Natural killer cell (primary cell): ENCODE data around the gene APBA1. TPM values are rescaled to one million over a fixed set of nuclear protein-coding genes. Genes with fewer than 3 reads are reported as not detected.

Experiments
- ATAC-seq, 3 donors: fragments of 150-1000 bp in 2 of 3; fragments of 200-7000 bp in 1 of 3; cut with Tn5 transposase; 1 replicate in 1 of 3; 2 replicates in 2 of 3; pipeline ENCODE4 v1.10.0; 2021; ENCODE audit warnings: mild to moderate bottlenecking in 2 of 3, moderate library complexity in 2 of 3
- DNase-seq, 2 donors: peaks; one replicate each; pipeline versions ENCODE4 v3.0.0 to v3.0.0-alpha.2; 2013 to 2021; ENCODE audit warnings: mixed read lengths in 1 of 2
- H3K27ac ChIP-seq: one replicate; pipeline ENCODE4 v1.5.1; 2013; ENCODE audit warnings: mild to moderate bottlenecking, low read length
- H3K27me3 ChIP-seq: one replicate; pipeline ENCODE4 v1.6.1; 2013; ENCODE audit warnings: low read length; ENCODE audit not compliant: control insufficient read depth, insufficient read depth
- H3K36me3 ChIP-seq: one replicate; pipeline ENCODE4 v1.6.1; 2013; ENCODE audit warnings: low read length; ENCODE audit not compliant: control insufficient read depth, insufficient read depth
- H3K4me1 ChIP-seq: one replicate; pipeline ENCODE4 v1.6.1; 2013; ENCODE audit warnings: low read length; ENCODE audit not compliant: control insufficient read depth, insufficient read depth
- H3K4me3 ChIP-seq: one replicate; pipeline ENCODE4 v1.5.1; 2013; ENCODE audit warnings: low read length
- H3K9me3 ChIP-seq: one replicate; pipeline ENCODE4 v1.6.1; 2013; ENCODE audit warnings: low read length; ENCODE audit not compliant: control insufficient read depth, insufficient read depth
- H3K27ac Mint-ChIP-seq, 2 donors: one replicate each; pipeline ENCODE4 v1.8.0; 2022; ENCODE audit warnings: mild to moderate bottlenecking in 2 of 2, mixed read lengths in 2 of 2, moderate library complexity in 1 of 2
- H3K27me3 Mint-ChIP-seq, 2 donors: one replicate each; pipeline ENCODE4 v1.8.0; 2022; ENCODE audit warnings: low read depth in 2 of 2, mixed read lengths in 2 of 2
- H3K36me3 Mint-ChIP-seq: one replicate; pipeline ENCODE4 v1.8.0; 2022; ENCODE audit warnings: mixed read lengths
- H3K4me1 Mint-ChIP-seq, 2 donors: one replicate each; pipeline ENCODE4 v1.8.0; 2022; ENCODE audit warnings: mixed read lengths in 2 of 2
- H3K4me3 Mint-ChIP-seq: one replicate; pipeline ENCODE4 v1.8.0; 2022; ENCODE audit warnings: mild to moderate bottlenecking, moderate library complexity, mixed read lengths
- H3K9me3 Mint-ChIP-seq, 2 donors: one replicate each; pipeline ENCODE4 v1.8.0; 2022; ENCODE audit warnings: mixed read lengths in 2 of 2
- WGBS: methylation state at CpG from one replicate; pipeline ENCODE4 v1.1.7; 2013; ENCODE audit warnings: missing lambda C conversion rate; ENCODE audit not compliant: insufficient coverage; 5-methylcytosine and 5-hydroxymethylcytosine counted together
- intact Hi-C: fragments of 100-400 bp; cut with micrococcal nuclease; formaldehyde crosslinking; loops from one replicate; pipeline ENCODE4 v1.14.2; 2022
- total RNA-seq, 4 donors: library from RNA; stranded (reverse); fragments of 120-200 nt in 1 of 4; gene quantifications; one replicate each; pipeline versions ENCODE4 v1.2.3 to v1.2.4, GENCODE V29; 2013 to 2022
- TF ChIP-seq, protein P1 (sequence below): fragments of 200-600 bp; IDR thresholded peaks from one replicate; pipeline ENCODE4 v1.8.0; 2022; ENCODE audit warnings: antibody characterized with exemption

The APBA1 gene
- total RNA-seq, 3 donors from 2014 or later (not counting 1 experiment from before 2014, with no cell fraction given): 0.11 to 0.31 (median 0.13) TPM

DNA sequence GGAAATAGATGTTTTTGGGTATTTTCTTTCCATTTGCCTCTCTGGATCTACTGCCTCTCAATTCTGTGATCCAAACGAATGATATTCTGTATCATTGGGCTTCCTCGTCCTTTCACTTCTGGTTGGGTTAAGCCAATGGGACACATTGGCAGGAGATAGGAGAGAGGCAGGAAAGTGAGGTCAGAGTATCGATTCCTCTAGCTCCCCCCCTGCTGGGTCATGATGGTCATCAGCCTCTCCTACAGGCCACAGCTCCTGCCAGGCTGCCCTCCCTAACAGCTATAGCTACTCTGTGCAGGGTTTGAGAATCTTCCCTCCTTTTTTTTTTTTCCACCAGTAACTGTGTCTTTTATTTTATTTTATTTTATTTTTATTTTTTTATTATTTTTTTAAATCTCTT, 39.4 kb downstream of the APBA1 start:
- Mint-ChIP-seq H3K36me3 (no peaks in the 10 kb centered on the region), H3K27ac (no peak overlapping the region), H3K9me3 (peaks cover 3% of the 10 kb centered on the region in 2 donors), H3K4me1 (no peaks in the 10 kb centered on the region), H3K4me3 (no peak overlapping the region), H3K27me3 (peaks cover 12 to 22% of the 10 kb centered on the region in 2 donors)
- H3K4me3 ChIP-seq: no peak overlapping the region
- intact Hi-C loops: no loop called here
- H3K27ac ChIP-seq: no peak overlapping the region
- no peaks in the 10 kb centered on the region for H3K9me3 ChIP-seq
- TF ChIP-seq, protein P1, sequence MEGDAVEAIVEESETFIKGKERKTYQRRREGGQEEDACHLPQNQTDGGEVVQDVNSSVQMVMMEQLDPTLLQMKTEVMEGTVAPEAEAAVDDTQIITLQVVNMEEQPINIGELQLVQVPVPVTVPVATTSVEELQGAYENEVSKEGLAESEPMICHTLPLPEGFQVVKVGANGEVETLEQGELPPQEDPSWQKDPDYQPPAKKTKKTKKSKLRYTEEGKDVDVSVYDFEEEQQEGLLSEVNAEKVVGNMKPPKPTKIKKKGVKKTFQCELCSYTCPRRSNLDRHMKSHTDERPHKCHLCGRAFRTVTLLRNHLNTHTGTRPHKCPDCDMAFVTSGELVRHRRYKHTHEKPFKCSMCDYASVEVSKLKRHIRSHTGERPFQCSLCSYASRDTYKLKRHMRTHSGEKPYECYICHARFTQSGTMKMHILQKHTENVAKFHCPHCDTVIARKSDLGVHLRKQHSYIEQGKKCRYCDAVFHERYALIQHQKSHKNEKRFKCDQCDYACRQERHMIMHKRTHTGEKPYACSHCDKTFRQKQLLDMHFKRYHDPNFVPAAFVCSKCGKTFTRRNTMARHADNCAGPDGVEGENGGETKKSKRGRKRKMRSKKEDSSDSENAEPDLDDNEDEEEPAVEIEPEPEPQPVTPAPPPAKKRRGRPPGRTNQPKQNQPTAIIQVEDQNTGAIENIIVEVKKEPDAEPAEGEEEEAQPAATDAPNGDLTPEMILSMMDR: no peak
- H3K4me1 ChIP-seq: no peaks in the 10 kb centered on the region
- ATAC-seq (no peak), DNase-seq (no peak)
- no peaks in the 10 kb centered on the region for H3K27me3 ChIP-seq
- H3K36me3 ChIP-seq: no peaks in the 10 kb centered on the region
- WGBS: 45% methylated on average over 2 of the region's 3 CpGs

DNA sequence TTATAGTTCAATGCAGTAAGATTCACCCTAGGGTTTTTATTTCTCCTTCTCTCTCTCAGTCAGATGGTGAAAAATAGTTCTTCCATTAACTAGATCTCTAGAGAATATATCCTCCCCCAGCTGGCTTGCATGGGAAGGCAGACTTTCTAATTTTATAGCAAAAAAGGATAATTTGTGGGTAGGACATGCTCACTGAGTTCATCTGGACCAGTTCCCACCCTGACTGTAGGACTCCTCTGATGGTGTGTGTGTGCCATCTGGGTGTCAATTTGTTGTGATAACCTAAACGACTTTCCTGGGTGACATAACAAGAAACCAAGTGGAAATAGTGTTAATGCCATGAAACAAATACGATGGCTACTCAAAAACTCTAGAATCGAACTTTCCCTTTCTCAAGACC, 44.9 kb downstream of the APBA1 start:
- Histone ChIP-seq H3K36me3 (no peaks in the 10 kb centered on the region), H3K27ac (no peak overlapping the region), H3K27me3 (no peaks in the 10 kb centered on the region), H3K4me1 (no peaks in the 10 kb centered on the region), H3K9me3 (no peaks in the 10 kb centered on the region), H3K4me3 (no peak overlapping the region)
- 77% methylated on average over 3 of the region's 3 CpGs for WGBS
- no peak overlapping the region for H3K4me3 Mint-ChIP-seq
- no peaks in the 10 kb centered on the region for H3K36me3 Mint-ChIP-seq
- ATAC-seq (no peak), DNase-seq (no peak)
- H3K27me3 Mint-ChIP-seq: peaks cover 0 to 4% of the 10 kb centered on the region in 2 donors
- H3K4me1 Mint-ChIP-seq: no peaks in the 10 kb centered on the region
- H3K9me3 Mint-ChIP-seq: peaks cover 0 to 3% of the 10 kb centered on the region in 2 donors
- TF ChIP-seq, protein P1: no peak
- H3K27ac Mint-ChIP-seq: no peak overlapping the region
- intact Hi-C loops: no loop called here

DNA sequence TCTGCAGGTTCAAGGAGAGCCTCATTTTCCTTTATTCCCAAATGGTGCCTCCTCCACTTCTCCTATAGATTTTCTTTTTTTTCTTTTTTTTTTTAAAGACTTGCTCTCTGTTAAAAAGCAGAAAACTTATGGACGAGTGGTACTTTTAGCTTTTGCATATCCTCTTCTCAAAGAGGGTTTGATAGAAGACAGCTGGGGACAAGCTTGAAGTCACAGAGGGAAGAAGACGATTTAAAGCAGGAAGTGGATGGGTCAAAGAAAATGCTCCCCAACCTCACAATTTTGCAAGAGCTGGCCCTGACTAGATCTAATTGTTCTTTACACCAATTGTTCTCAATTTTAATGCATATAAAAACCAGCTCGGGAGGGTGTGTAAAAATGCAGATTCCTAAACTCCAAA, 48.9 kb downstream of the APBA1 start:
- Mint-ChIP-seq H3K36me3 (no peaks in the 10 kb centered on the region), H3K27me3 (no peaks in the 10 kb centered on the region), H3K4me3 (no peak overlapping the region), H3K27ac (no peak overlapping the region), H3K9me3 (no peaks in the 10 kb centered on the region), H3K4me1 (no peaks in the 10 kb centered on the region)
- no peaks in the 10 kb centered on the region for H3K9me3 ChIP-seq
- intact Hi-C loops: no loop called here
- DNase-seq (no peak), ATAC-seq (no peak)
- TF ChIP-seq, protein P1: no peak
- no peaks in the 10 kb centered on the region for H3K27me3 ChIP-seq
- no peaks in the 10 kb centered on the region for H3K36me3 ChIP-seq
- H3K4me3 ChIP-seq: no peak overlapping the region
- H3K4me1 ChIP-seq: no peaks in the 10 kb centered on the region
- 35% methylated on average over 2 of the region's 3 CpGs for WGBS
- no peak overlapping the region for H3K27ac ChIP-seq

DNA sequence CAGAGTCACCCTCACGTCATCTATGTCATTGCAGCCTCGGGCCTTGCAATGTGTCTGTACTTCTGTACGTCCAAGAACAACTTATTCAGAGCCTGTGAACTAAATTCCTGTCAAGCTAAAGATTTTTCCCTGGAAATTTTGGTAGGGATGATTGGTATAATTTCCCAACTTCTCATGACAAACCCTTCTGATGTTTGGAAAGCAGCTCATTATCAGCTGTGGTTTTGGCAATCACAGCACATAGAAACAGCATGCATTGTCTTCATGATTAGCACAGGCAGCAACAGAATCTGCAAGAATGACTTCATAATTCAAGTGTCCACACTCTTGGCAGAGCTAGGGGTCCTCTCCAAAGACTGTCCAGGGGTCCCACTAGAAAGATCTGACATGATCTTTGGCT, 49.5 kb downstream of the APBA1 start:
- Mint-ChIP-seq H3K36me3 (no peaks in the 10 kb centered on the region), H3K27me3 (peaks cover 0 to 6% of the 10 kb centered on the region in 2 donors), H3K4me1 (no peaks in the 10 kb centered on the region), H3K9me3 (no peaks in the 10 kb centered on the region), H3K4me3 (no peak overlapping the region), H3K27ac (no peak overlapping the region)
- Histone ChIP-seq H3K9me3 (no peaks in the 10 kb centered on the region), H3K27ac (no peak overlapping the region), H3K27me3 (no peaks in the 10 kb centered on the region), H3K36me3 (no peaks in the 10 kb centered on the region), H3K4me1 (no peaks in the 10 kb centered on the region), H3K4me3 (no peak overlapping the region)
- DNase-seq (no peak), ATAC-seq (no peak)
- intact Hi-C loops: no loop called here
- 90% methylated on average over 3 of the region's 3 CpGs for WGBS
- TF ChIP-seq, protein P1: no peak
